Psoas muscle (tissue), 8 donors: Measurements from ENCODE around the gene CDK6. TPM values are rescaled to one million over a fixed set of nuclear protein-coding genes. Genes with fewer than 3 reads are reported as not detected.

Experiments
- ATAC-seq, 4 donors: fragments of 200-7000 bp; cut with Tn5 transposase; one replicate each; pipeline ENCODE4 v1.9.1; 2020; ENCODE audit warnings: moderate library complexity in 3 of 4, mild to moderate bottlenecking in 2 of 4
- DNase-seq, 2 donors: peaks; one replicate each; pipeline ENCODE4 v3.0.0-alpha.2; 2020
- H3K27ac ChIP-seq: fragments of 200-600 bp; one replicate; pipeline ENCODE4 v1.8.0; 2022
- H3K27me3 ChIP-seq, 3 donors: fragments of 200-600 bp in 1 of 3; one replicate each; pipeline versions ENCODE4 v1.6.1 to v1.8.0; 2013 to 2022; ENCODE audit warnings: low read length in 2 of 3, mild to moderate bottlenecking in 2 of 3, moderate library complexity in 1 of 3; ENCODE audit not compliant: insufficient read depth in 3 of 3
- H3K36me3 ChIP-seq, 2 donors: fragments of 200-600 bp in 1 of 2; one replicate each; pipeline versions ENCODE4 v1.6.1 to v1.8.0; 2013 to 2022; ENCODE audit warnings: low read depth in 1 of 2, mild to moderate bottlenecking in 1 of 2, moderate library complexity in 1 of 2; ENCODE audit not compliant: insufficient read depth in 1 of 2
- H3K4me1 ChIP-seq: fragments of 200-600 bp; one replicate; pipeline ENCODE4 v1.8.0; 2022
- H3K4me3 ChIP-seq: fragments of 200-600 bp; one replicate; pipeline ENCODE4 v1.8.0; 2022; ENCODE audit warnings: mild to moderate bottlenecking
- H3K9me3 ChIP-seq: fragments of 200-600 bp; one replicate; pipeline ENCODE4 v1.8.0; 2022
- WGBS, 3 donors: extraction: QIAGEN DNeasy Blood & Tissue Kit; methylation state at CpG; one replicate each; pipeline versions ENCODE4 v1.1.6 to v1.1.7; 2013; 5-methylcytosine and 5-hydroxymethylcytosine counted together
- intact Hi-C, 2 donors: fragments of 100-400 bp; cut with DNase I; formaldehyde crosslinking; loops; one replicate each; pipeline versions ENCODE4 v1.11.0 to v1.14.2; 2022
- polyA plus RNA-seq, 3 donors: library from polyadenylated mRNA; stranded (reverse); fragments of 200-250 nt; gene quantifications; one replicate each; pipeline ENCODE4 v1.2.3, GENCODE V29; 2013
- total RNA-seq, 4 donors: library from RNA; stranded (reverse); fragmentation: NEBNext Ultra II Directional in 2 of 4; extraction: Animal tissue kit (Norgen Biotek cat#: 25700) in 2 of 4; gene quantifications; one replicate each; pipeline versions ENCODE4 v1.2.1 to v1.2.4, GENCODE V29; 2021 to 2023
- TF ChIP-seq, protein P1 (sequence below): fragments of 200-600 bp; IDR thresholded peaks from one replicate; pipeline ENCODE4 v1.8.0; 2022; ENCODE audit warnings: antibody characterized with exemption
- donor health status: healthy with polysubstance abuse.
- donor health status: DM: no; HTN: no; CAD: no; lungs with moderate emphysema.
- donor health status: Bipolar disorder and iron deficiency.
- donor health status: healthy.
- donor health status: DM: yes; HTN: yes; CAD: no.
- donor health status: DM: no; HTN: no; CAD: no.
- donor health status: DM: no; HTN: no; CAD: no.
- donor health status: DM: yes; HTN: yes; CAD: no.

CDK6 gene
- total and polyA plus RNA-seq, 7 donors, result 0.39 to 8.0 (median 3.2) TPM

DNA sequence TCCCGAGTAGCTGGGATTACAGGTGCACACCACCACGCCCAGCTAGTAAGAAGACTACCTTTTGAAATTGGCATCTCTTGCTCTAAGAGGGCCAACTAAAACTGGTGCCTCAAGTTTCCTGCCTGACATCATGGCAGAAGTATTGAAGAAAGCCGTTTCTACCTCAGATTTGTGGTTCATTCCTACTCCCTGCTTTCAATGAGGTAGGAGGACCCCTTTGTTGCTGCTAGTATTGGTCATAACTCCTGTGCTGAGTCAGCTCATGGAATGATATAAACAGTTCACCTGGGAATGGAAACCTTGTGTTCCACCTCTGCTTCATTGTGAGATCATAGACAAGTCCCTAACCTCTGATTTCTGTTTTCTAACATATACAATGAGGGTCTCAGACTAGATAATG, 82.8 kb downstream of the CDK6 start:
- 90 to 95% (median 91%) methylated on average over 3 of the region's 3 CpGs for WGBS, 3 donors
- ATAC-seq (no peak), DNase-seq (no peak)
- no peak overlapping the region for H3K4me3 ChIP-seq
- no peak overlapping the region for H3K27ac ChIP-seq
- intact Hi-C loops, result no loop called here
- H3K36me3 ChIP-seq, result no peaks in the 10 kb centered on the region
- H3K9me3 ChIP-seq, result no peaks in the 10 kb centered on the region
- TF ChIP-seq, protein P1, sequence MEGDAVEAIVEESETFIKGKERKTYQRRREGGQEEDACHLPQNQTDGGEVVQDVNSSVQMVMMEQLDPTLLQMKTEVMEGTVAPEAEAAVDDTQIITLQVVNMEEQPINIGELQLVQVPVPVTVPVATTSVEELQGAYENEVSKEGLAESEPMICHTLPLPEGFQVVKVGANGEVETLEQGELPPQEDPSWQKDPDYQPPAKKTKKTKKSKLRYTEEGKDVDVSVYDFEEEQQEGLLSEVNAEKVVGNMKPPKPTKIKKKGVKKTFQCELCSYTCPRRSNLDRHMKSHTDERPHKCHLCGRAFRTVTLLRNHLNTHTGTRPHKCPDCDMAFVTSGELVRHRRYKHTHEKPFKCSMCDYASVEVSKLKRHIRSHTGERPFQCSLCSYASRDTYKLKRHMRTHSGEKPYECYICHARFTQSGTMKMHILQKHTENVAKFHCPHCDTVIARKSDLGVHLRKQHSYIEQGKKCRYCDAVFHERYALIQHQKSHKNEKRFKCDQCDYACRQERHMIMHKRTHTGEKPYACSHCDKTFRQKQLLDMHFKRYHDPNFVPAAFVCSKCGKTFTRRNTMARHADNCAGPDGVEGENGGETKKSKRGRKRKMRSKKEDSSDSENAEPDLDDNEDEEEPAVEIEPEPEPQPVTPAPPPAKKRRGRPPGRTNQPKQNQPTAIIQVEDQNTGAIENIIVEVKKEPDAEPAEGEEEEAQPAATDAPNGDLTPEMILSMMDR, result no peak
- no peaks in the 10 kb centered on the region for H3K4me1 ChIP-seq
- H3K27me3 ChIP-seq, result no peaks in the 10 kb centered on the region

DNA sequence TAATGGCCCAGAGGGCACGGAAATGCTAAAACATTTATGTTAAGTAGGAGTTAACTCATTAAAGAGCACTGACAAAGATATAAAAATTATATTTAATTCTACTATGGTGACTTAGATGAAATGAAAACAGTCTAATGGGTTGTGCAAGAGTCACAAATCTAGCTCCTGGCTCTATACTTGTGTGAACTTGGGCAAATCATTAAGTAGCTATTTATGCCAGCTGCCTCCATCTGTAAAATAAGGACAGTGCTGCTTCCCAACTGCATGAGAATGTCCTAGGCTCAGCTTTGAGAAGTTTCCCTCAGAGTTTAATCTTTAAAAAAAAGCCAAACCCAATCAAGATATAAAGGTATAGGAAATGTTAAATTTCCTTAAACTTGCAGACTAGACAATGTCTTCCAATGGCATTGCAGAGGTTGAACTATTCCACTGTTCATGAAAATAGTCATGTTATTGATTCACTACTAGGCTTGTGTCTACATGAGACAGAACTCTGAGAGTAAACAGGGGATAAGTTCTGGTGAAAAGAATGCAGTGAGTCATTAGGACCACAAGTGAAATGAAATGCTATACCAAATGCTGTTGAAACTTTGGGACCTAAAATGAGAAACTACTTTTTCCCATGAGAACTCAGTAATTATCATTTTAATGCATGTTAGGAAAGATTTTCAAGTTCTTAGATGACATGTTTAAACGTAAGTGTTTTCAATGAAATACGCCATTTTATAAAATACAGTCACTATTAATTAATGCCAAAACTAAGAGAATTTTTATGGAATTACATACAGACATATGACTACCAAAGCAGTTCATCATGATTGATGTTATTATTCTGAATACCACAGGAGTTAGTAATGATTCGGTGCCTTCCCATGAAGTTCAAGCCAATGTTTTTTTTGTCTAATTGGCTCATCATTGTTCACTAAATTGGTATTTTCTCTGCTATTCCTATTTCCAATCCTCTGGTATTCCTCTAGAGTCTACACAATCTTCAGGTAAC, 84.2 kb downstream of the CDK6 start:
- no peak overlapping the region for H3K27ac ChIP-seq
- 48 to 68% (median 50%) methylated on average over 4 of the region's 4 CpGs for WGBS, 3 donors
- H3K9me3 ChIP-seq, result no peaks in the 10 kb centered on the region
- intact Hi-C loops, result no loop called here
- no peaks in the 10 kb centered on the region for H3K36me3 ChIP-seq
- TF ChIP-seq, protein P1, result no peak
- ATAC-seq (no peak), DNase-seq (no peak)
- no peaks in the 10 kb centered on the region for H3K4me1 ChIP-seq
- H3K4me3 ChIP-seq, result no peak overlapping the region
- no peaks in the 10 kb centered on the region for H3K27me3 ChIP-seq

DNA sequence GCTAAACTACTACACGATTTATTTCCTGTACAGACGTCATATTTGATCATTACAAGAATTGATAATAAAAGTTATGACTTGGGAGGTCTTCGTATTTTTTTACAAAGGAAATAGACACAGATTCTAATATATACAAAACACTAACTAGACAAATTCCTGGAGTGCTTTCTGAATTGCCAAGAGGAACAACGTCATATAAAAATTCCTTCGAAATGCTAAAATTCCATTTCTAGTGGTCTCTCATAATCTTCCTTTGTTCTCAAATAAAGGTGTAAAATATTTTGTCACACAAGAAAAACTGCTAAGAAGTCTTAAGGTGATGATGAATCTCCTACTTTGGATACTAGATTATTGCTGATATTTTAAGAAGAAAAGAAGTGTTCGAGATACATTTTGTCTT, 85.4 kb downstream of the CDK6 start:
- TF ChIP-seq, protein P1, result no peak
- no peak for DNase-seq
- WGBS, 3 donors, result 77 to 84% (median 79%) methylated on average over 6 of the region's 6 CpGs

DNA sequence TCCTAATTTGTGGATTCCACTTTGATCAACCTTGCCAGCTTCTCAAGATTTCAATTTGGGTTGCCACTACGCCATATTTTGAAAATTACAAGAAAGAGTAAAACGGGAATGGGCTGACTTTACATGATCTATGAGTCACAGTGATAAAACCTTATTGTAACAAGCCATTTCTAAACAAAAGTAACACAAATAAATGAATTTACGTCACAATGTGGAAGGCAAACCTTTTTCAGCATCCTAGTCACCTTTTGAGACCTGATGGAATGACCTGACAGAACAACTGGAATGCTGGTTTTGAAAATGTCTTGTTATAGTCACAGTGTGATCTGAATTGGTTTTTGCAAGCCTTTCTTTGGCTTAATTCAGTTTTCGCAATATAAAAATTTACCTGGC, 85.9 kb downstream of the CDK6 start:
- ATAC-seq (no peak), DNase-seq (no peak)
- Histone ChIP-seq H3K36me3 (no peaks in the 10 kb centered on the region), H3K27me3 (no peaks in the 10 kb centered on the region), H3K4me1 (no peaks in the 10 kb centered on the region), H3K27ac (no peak overlapping the region), H3K4me3 (no peak overlapping the region), H3K9me3 (no peaks in the 10 kb centered on the region)
- TF ChIP-seq, protein P1, result no peak
- 87 to 94% (median 91%) methylated on average over 4 of the region's 4 CpGs for WGBS, 3 donors
- intact Hi-C loops, result no loop called here

More for the DNA sequence above, 85.4 kb downstream of the CDK6 start:
- Histone ChIP-seq H3K36me3 (no peaks in the 10 kb centered on the region), H3K4me1 (no peaks in the 10 kb centered on the region), H3K27me3 (no peaks in the 10 kb centered on the region), H3K4me3 (no peak overlapping the region), H3K9me3 (no peaks in the 10 kb centered on the region), H3K27ac (no peak overlapping the region)
- intact Hi-C loops, result no loop called here
- ATAC-seq, result no peak
